Left kidney (tissue), 2 donors: ENCODE measurements around the gene PPP1R16B. TPM values are rescaled to one million over a fixed set of nuclear protein-coding genes. Genes with fewer than 3 reads are reported as not detected.

Source experiments
- DNase-seq: peaks from one replicate; pipeline ENCODE4 v3.0.0-alpha.2; 2013
- polyA plus RNA-seq: library from polyadenylated mRNA; unstranded; fragments of 120-200 nt; gene quantifications from one replicate; pipeline ENCODE4 v1.2.1, GENCODE V29; 2013; ENCODE audit not compliant: insufficient read length

Gene PPP1R16B
- polyA plus RNA-seq, 1 donor = 6.9 TPM

- peak; percentile 95 for DNase-seq
Measured at GRCh38 chr20:38962044-38962927, 156.8 kb downstream of the PPP1R16B start, which contains the start of gene DHX35. DHX35 (plus strand) TSS chr20:38962344; CDS start chr20:38962368, 24 bp downstream.

GRCh38 chr20:38962928-38963401, 157.5 kb downstream of the PPP1R16B start:
- no peak for DNase-seq

DNA sequence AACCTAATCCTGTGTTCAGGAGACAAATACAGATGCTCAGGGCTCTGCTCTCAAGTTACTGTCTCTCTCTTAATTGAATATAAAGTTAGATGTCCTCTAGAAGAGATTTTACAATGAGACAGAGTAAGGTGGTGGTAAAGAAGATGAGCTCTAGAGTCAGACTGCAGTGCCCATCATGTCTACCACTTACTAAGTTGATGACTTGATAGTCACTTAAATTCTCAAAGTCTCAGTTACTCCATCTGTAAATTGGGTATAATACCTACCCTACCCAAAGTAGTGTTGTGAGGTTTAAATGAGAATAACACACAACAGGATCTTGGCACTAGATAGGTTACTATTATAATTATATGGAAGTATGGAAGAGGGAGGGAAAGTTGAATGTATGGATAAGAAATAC, 158.2 kb downstream of the PPP1R16B start:
- DNase-seq = no peak

- DNase-seq = no peak
Measured at GRCh38 chr20:38965264-38965663, 159.8 kb downstream of the PPP1R16B start.

DNA sequence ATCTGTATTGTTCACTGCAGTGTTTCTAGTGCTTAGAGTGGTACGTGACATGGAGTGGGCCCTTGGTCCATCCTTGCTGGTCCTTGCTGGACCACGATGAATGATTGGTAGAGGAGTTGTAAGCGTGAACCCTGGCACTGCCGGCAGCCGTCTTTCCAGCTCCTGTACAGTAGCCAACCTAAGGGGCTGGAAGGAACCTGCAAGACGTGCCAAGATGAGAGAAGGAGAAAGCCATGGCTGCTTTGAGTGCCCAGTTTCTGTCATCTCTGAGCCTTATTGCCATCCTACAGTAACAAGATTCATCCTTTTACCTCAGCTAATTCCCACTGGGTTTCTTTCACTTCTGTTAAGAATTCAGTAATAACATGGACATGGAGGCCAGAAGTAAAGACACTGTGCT, 162.6 kb downstream of the PPP1R16B start:
- DNase-seq = no peak

DNA sequence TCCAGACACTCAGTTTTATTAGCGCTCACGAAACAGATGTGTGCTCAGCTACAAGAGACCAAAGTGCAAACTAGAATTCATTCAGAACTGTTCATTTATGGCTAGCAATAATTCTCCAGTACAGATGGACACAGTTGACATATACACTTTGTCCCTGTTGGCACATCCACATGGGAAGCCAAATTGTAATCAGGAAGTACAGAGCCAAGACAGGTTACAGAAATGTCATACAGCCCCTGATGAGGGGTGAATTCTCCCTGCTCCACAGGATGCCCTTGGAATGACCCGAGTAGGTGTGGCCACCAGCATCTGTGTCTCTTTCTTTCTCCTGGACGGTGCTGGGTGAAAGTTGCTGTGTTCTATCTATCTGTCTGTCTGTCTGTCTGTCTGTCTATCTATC, 164.2 kb downstream of the PPP1R16B start:
- no peak for DNase-seq

- no peak for DNase-seq
Measured at GRCh38 chr20:38970302-38970701, 164.8 kb downstream of the PPP1R16B start.

Other genes starting within 250 kb of the PPP1R16B start
- not detected for gene ADIG, start 224.5 kb upstream of the PPP1R16B start, polyA plus RNA-seq
- gene ARHGAP40, start 203.9 kb upstream of the PPP1R16B start, polyA plus RNA-seq = 1.2 TPM
- gene SLC32A1, start 81.2 kb upstream of the PPP1R16B start, polyA plus RNA-seq = 1.6 TPM
- 10.6 TPM for gene ACTR5, start 57.2 kb upstream of the PPP1R16B start, polyA plus RNA-seq
- gene FAM83D, start 120.7 kb downstream of the PPP1R16B start, polyA plus RNA-seq = 20.0 TPM
- 19.9 TPM for gene DHX35, start 156.6 kb downstream of the PPP1R16B start, polyA plus RNA-seq